DND-41 (cell line): ENCODE data around the gene CDC45.
"Not testable (repeated sequence)": the region's sequence is repeated elsewhere in the genome, so short reads cannot be mapped to it uniquely, and the experiment has no call there.

Source experiments
- ATAC-seq: fragments of 200-7000 bp; cut with Tn5 transposase; 3 replicates; pipeline ENCODE4 v1.9.1; 2021; ENCODE audit warnings: low read depth; ENCODE audit not compliant: insufficient read depth
- DNase-seq: peaks from one replicate; pipeline ENCODE4 v3.0.0-alpha.2; 2020
- H2AFZ ChIP-seq: 2 replicates; pipeline ENCODE4 v1.6.0; 2012; ENCODE audit warnings: low read depth, low read length
- H3K27ac ChIP-seq: 2 replicates; pipeline ENCODE4 v1.5.1; 2012; ENCODE audit warnings: low read length, inconsistent platforms
- H3K27me3 ChIP-seq: fragments of 200-600 bp; sonication (generic); 2 replicates; pipeline ENCODE4 v1.6.0; 2012; ENCODE audit warnings: low read length, mild to moderate bottlenecking, inconsistent platforms; ENCODE audit not compliant: insufficient read depth, poor library complexity
- H3K36me3 ChIP-seq: 2 replicates; pipeline ENCODE4 v1.5.1; 2012; ENCODE audit warnings: low read length, inconsistent platforms; ENCODE audit not compliant: insufficient read depth
- H3K4me1 ChIP-seq: 2 replicates; pipeline ENCODE4 v1.5.1; 2012; ENCODE audit warnings: mild to moderate bottlenecking, low read length; ENCODE audit not compliant: insufficient read depth
- H3K4me2 ChIP-seq: 2 replicates; pipeline ENCODE4 v1.6.0; 2012; ENCODE audit warnings: mild to moderate bottlenecking, moderate library complexity, low read length, inconsistent platforms; ENCODE audit not compliant: insufficient read depth
- H3K4me3 ChIP-seq, 2 experiments: fragments of 200-600 bp in 1 of 2; shearing (Covaris generic) in 1 of 2; 2 replicates each; pipeline ENCODE4 v1.5.1; 2012 to 2016; ENCODE audit warnings: inconsistent platforms in 2 of 2, low read length in 2 of 2, mild to moderate bottlenecking in 2 of 2, low read depth in 1 of 2, moderate library complexity in 1 of 2
- H3K79me2 ChIP-seq: 2 replicates; pipeline ENCODE4 v1.6.0; 2012; ENCODE audit warnings: low read length, inconsistent platforms; ENCODE audit not compliant: insufficient read depth
- H3K9ac ChIP-seq: 2 replicates; pipeline ENCODE4 v1.6.0; 2012; ENCODE audit warnings: low read depth, mild to moderate bottlenecking, inconsistent platforms, low read length, moderate library complexity
- H3K9me3 ChIP-seq: 2 replicates; pipeline ENCODE4 v1.5.1; 2012; ENCODE audit warnings: low read length, moderate library complexity, mild to moderate bottlenecking, inconsistent platforms; ENCODE audit not compliant: insufficient read depth, severe bottlenecking
- H4K20me1 ChIP-seq: 2 replicates; pipeline ENCODE4 v1.6.0; 2012; ENCODE audit warnings: low read length; ENCODE audit not compliant: insufficient read depth
- CTCF ChIP-seq: IDR thresholded peaks from 2 replicates; pipeline ENCODE4 v1.5.1; 2012; ENCODE audit warnings: borderline replicate concordance, low read length, moderate library complexity, mild to moderate bottlenecking; ENCODE audit not compliant: poor library complexity, severe bottlenecking; ENCODE audit errors: extremely low read depth
- EZH2 ChIP-seq: IDR thresholded peaks from 3 replicates; pipeline ENCODE4 v1.6.1; 2012; ENCODE audit warnings: borderline replicate concordance, low read depth, mild to moderate bottlenecking, moderate library complexity, low read length, inconsistent platforms; ENCODE audit not compliant: severe bottlenecking

The CDC45 gene

DNA sequence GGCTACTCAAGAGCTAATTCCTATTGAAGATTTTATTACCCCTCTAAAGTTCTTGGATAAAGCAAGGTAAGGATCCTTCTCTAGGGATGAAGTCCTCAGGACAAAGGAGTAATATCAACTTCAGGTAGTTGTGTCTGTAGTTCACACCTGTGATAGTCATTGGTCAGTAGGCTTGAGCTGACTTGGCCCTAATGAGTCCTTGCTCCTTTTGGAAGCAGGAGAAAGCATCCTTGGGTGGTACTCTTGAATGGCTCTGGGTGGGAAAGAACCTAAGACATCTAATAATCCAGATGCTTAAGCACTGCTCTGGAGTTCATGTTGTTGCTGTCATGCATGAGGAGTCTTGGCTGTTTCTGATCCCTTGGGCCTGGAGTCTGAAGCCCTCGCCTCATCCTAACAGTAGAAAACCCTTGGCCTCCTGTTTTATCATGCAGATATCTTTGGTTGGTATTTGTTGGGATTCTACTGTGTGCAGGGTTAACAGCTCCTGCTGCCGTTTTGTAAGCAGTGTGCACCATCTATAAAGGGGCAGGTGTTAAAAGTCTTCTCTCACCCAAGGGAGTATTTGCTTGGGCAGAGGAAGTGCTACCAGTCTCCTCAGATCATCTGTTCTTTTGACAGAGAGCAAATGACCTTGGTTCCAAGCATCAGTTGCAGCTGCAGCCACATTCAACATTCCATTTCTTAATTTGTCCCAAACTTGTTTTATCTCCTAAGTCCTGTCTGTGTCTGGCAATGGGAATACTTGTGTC is 44.7 kb upstream of the CDC45 start:
- Histone ChIP-seq H3K9me3 (no peaks in the 10 kb centered on the region), H3K27ac (no peak overlapping the region), H3K4me2 (no peak overlapping the region), H3K4me1 (peaks cover 23% of the 10 kb centered on the region), H2AFZ (no peak overlapping the region), H3K79me2 (peaks cover 49% of the 10 kb centered on the region), H3K4me3 (no peak overlapping the region), H4K20me1 (peaks cover 19% of the 10 kb centered on the region), H3K27me3 (no peaks in the 10 kb centered on the region), H3K36me3 (peaks cover 25% of the 10 kb centered on the region), H3K9ac (no peak overlapping the region)
- ATAC-seq (no peak), DNase-seq (no peak)
- TF ChIP-seq CTCF: no peak
- no peak for TF ChIP-seq EZH2

DNA sequence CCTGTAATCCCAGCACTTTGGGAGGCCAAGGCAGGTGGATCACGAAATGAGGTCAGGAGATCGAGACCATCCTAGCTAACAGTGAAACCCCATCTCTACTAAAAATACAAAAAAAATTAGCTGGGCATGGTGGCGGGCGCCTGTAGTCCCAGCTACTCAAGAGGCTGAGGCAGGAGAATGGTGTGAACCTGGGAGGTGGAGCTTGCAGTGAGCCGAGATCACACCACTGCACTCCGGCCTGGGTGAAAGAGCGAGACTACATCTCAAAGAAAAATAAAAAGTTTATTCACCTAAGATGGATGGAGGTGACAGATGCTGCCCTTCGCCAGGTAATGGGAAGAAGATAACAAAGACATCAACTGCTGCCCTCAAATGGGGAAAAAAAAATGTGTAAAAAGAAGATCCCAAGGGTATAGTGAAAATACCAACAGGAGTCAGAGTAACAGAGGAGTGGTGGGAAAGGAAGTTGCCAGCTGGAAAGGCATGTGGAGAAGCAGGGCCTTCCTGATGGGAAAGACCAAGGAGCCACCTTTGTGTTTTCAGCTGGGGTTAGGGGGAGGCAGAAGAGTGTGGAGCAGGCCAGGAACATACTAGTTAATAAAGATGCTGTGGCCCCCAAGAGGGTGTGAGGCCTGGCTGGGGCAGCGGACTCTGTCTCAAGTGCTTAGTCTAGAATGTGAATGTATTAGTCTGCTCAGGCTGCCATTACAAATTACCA is 43.1 kb upstream of the CDC45 start:
- Histone ChIP-seq H3K4me1 (peaks cover 16% of the 10 kb centered on the region), H3K36me3 (peaks cover 33% of the 10 kb centered on the region), H3K79me2 (peaks cover 51% of the 10 kb centered on the region), H4K20me1 (peaks cover 20% of the 10 kb centered on the region; the same call in 1 of the 2 replicates)
- not testable (repeated sequence) for ATAC-seq, DNase-seq, H3K4me3 ChIP-seq, H3K9ac ChIP-seq, H2AFZ ChIP-seq, H3K27me3 ChIP-seq, H3K9me3 ChIP-seq, H3K4me2 ChIP-seq, H3K27ac ChIP-seq

- Histone ChIP-seq H3K27ac (no peak overlapping the region), H3K9me3 (no peaks in the 10 kb centered on the region), H3K27me3 (no peaks in the 10 kb centered on the region), H3K36me3 (peaks cover 48% of the 10 kb centered on the region), H3K79me2 (peaks cover 58% of the 10 kb centered on the region), H3K9ac (no peak overlapping the region), H3K4me1 (peaks cover 7% of the 10 kb centered on the region), H4K20me1 (peaks cover 27% of the 10 kb centered on the region; the same call in 1 of the 2 replicates), H2AFZ (no peak overlapping the region), H3K4me2 (no peak overlapping the region), H3K4me3 (no peak overlapping the region)
- no peak for DNase-seq
- no peak for ATAC-seq
- no peak for TF ChIP-seq CTCF
- TF ChIP-seq EZH2: no peak
Measured at GRCh38 chr22:19438298-19438697, 41.4 kb upstream of the CDC45 start.
